GM21723 (cell line): ENCODE results near the gene INSYN2B.

Experiments
- ATAC-seq: cut with Tn5 transposase; IDR thresholded peaks from one replicate; pipeline ENCODE4 v1.9.1; 2021; ENCODE audit warnings: mild to moderate bottlenecking, moderate library complexity; ENCODE audit not compliant: unreplicated experiment

Gene INSYN2B

GRCh38 chr5:169895926-169896325 is 84.4 kb downstream of the INSYN2B start:
- no peak for ATAC-seq

GRCh38 chr5:169893571-169893970 is 86.7 kb downstream of the INSYN2B start:
- ATAC-seq, result no peak

- no peak for ATAC-seq
Observed at GRCh38 chr5:169893010-169893409, 87.3 kb downstream of the INSYN2B start.

- no peak for ATAC-seq
Observed at GRCh38 chr5:169889572-169889971, 90.7 kb downstream of the INSYN2B start.

GRCh38 chr5:169886677-169887076 is 93.6 kb downstream of the INSYN2B start:
- no peak for ATAC-seq

- no peak for ATAC-seq
Observed at GRCh38 chr5:169886033-169886432, 94.3 kb downstream of the INSYN2B start.

- ATAC-seq, result no peak
Observed at GRCh38 chr5:169881702-169882303, 98.5 kb downstream of the INSYN2B start.

- no peak for ATAC-seq
Observed at GRCh38 chr5:169880785-169881184, 99.5 kb downstream of the INSYN2B start.

GRCh38 chr5:169880012-169880663 is 100.2 kb downstream of the INSYN2B start:
- ATAC-seq, result peak; percentile 86

GRCh38 chr5:169876386-169876785 is 103.9 kb downstream of the INSYN2B start:
- no peak for ATAC-seq

- ATAC-seq, result no peak
Observed at GRCh38 chr5:169875731-169876130, 104.6 kb downstream of the INSYN2B start.

GRCh38 chr5:169875091-169875728 is 105.1 kb downstream of the INSYN2B start:
- ATAC-seq, result no peak

GRCh38 chr5:169874621-169875020 is 105.7 kb downstream of the INSYN2B start:
- no peak for ATAC-seq

GRCh38 chr5:169873642-169874041 is 106.7 kb downstream of the INSYN2B start:
- no peak for ATAC-seq

- no peak for ATAC-seq
Observed at GRCh38 chr5:169871826-169872490, 108.3 kb downstream of the INSYN2B start.

- ATAC-seq, result no peak
Observed at GRCh38 chr5:169870211-169870610, 110.1 kb downstream of the INSYN2B start.

GRCh38 chr5:169869066-169869465 is 111.2 kb downstream of the INSYN2B start:
- no peak for ATAC-seq

- ATAC-seq, result no peak
Observed at GRCh38 chr5:169867347-169867746, 112.9 kb downstream of the INSYN2B start.

- no peak for ATAC-seq
Observed at GRCh38 chr5:169864483-169864882, 115.8 kb downstream of the INSYN2B start.

- ATAC-seq, result no peak
Observed at GRCh38 chr5:169862391-169862811, 117.9 kb downstream of the INSYN2B start.

- no peak for ATAC-seq
Observed at GRCh38 chr5:169861934-169862333, 118.4 kb downstream of the INSYN2B start.

GRCh38 chr5:169861433-169861832 is 118.9 kb downstream of the INSYN2B start:
- no peak for ATAC-seq
